Stimulated activated naive CD8-positive, alpha-beta T cell treated with anti-CD3 and anti-CD28 coated beads, Interleukin-15, amount 100 ng/mL, for 72 hours (primary cell): ENCODE results near the gene TTYH3.
"Not testable (repeated sequence)": the region's sequence is repeated elsewhere in the genome, so short reads cannot be mapped to it uniquely, and the experiment has no call there.

ENCODE experiments used
- ATAC-seq: fragments of 150-1000 bp; cut with Tn5 transposase; 2 replicates; pipeline ENCODE4 v1.10.0; 2021; ENCODE audit warnings: mild to moderate bottlenecking, moderate library complexity
- DNase-seq, 2 donors: peaks; one replicate each; pipeline ENCODE4 v3.0.0; 2021 to 2022
- H3K27ac Mint-ChIP-seq, 2 donors: one replicate each; pipeline ENCODE4 v1.8.0; 2022; ENCODE audit warnings: mild to moderate bottlenecking in 2 of 2, mixed read lengths in 2 of 2, moderate library complexity in 2 of 2
- H3K27me3 Mint-ChIP-seq: one replicate; pipeline ENCODE4 v1.8.0; 2022; ENCODE audit warnings: mixed read lengths
- H3K4me1 Mint-ChIP-seq: one replicate; pipeline ENCODE4 v1.8.0; 2022; ENCODE audit warnings: mild to moderate bottlenecking, mixed read lengths
- H3K4me3 Mint-ChIP-seq, 2 donors: one replicate each; pipeline ENCODE4 v1.8.0; 2022; ENCODE audit warnings: mild to moderate bottlenecking in 2 of 2, mixed read lengths in 2 of 2, moderate library complexity in 1 of 2
- H3K9me3 Mint-ChIP-seq, 2 donors: one replicate each; pipeline ENCODE4 v1.8.0; 2022; ENCODE audit warnings: mixed read lengths in 2 of 2

TTYH3 gene

DNA sequence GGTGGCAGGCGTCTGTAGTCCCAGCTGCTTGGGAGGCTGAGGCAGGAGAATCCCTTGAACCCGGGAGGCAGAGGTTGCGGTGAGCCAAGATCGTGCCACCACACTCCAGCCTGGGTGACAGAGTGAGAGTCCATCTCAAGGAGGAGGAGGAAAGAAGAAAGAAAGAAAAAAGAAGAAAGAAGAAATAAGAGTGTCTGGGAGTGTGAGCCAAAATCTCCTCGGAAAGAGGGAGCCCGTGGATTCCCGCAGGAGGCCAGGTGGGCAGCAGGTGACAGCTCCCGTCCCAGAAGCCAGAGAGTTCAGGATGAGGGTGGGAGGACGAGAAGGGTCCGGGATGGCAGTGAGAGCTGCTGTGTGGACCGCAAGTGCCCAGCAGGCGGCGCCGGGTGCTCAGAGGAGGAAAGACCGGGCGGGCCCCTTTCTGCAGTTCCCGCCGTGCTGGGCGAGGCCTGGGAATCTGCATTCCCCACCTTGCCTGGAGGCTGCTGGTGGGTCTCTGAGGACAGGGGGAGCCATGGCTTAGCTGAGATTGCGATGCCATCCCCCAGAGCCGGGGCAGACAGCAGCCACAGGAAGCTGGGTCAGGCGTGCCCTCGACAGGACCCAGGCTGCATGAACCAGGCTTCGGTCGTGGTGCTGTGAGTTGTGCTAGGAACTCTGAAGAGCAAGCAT, 39.1 kb downstream of the TTYH3 start:
- Mint-ChIP-seq H3K4me1 (peaks cover 10% of the 10 kb centered on the region), H3K27ac (peak overlapping the region in 1 of 2 donors; percentile 50), H3K27me3 (peaks cover 63% of the 10 kb centered on the region), H3K9me3 (peaks cover 0 to 6% of the 10 kb centered on the region in 2 donors), H3K4me3 (peak overlapping the region in 1 of 2 donors; percentile 3)
- peak; percentile 83 for ATAC-seq
- DNase-seq, result peak; percentile 61 to 67

DNA sequence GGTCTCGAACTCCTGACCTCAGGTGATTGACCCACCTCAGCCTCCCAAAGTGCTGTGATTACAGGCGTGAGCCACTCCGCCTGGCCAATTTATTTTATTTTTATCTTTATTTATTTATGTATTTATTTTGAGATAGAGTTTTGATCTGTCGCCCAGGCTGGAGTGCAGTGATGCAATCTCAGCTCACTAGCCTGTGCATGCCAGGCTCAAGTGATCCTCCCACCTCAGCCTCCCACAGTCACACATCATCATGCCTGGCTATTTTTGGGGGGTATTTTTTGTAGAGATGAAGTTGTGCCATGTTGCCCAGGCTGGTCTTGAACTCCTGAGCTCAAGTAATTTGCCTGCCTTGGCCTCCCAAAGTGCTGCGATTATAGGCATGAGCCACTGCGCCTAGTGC, 41.4 kb downstream of the TTYH3 start:
- H3K4me3 Mint-ChIP-seq, DNase-seq: not testable (repeated sequence)
- H3K27me3 Mint-ChIP-seq, result peaks cover 48% of the 10 kb centered on the region

DNA sequence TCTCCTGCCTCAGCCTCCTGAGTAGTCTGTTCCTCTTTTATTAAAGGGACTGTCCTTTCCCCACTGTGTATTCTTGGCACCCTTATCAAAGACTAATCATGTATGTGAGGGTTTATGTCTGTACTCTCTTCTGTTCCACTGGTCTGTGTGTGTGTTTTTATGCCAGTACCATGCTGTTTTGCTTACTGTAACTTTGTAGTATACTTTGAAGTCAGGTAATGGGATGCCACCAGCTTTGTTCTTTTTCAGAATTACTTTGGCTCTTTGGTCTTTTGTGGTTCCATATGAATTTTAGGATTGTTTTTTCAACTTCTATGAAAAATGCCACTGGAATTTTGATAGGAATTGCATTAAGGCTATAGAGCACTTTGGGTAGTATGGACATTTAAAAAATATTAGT, 42.1 kb downstream of the TTYH3 start:
- peaks cover 0 to 6% of the 10 kb centered on the region in 2 donors for H3K9me3 Mint-ChIP-seq
- H3K27me3 Mint-ChIP-seq, result peaks cover 43% of the 10 kb centered on the region
- H3K27ac Mint-ChIP-seq, result no peak overlapping the region
- no peak overlapping the region for H3K4me3 Mint-ChIP-seq
- DNase-seq, result no peak
- H3K4me1 Mint-ChIP-seq, result peaks cover 10% of the 10 kb centered on the region
- ATAC-seq, result no peak

More for the DNA sequence above, 41.4 kb downstream of the TTYH3 start:
- not testable (repeated sequence) for H3K4me1 Mint-ChIP-seq, H3K9me3 Mint-ChIP-seq, ATAC-seq, H3K27ac Mint-ChIP-seq

DNA sequence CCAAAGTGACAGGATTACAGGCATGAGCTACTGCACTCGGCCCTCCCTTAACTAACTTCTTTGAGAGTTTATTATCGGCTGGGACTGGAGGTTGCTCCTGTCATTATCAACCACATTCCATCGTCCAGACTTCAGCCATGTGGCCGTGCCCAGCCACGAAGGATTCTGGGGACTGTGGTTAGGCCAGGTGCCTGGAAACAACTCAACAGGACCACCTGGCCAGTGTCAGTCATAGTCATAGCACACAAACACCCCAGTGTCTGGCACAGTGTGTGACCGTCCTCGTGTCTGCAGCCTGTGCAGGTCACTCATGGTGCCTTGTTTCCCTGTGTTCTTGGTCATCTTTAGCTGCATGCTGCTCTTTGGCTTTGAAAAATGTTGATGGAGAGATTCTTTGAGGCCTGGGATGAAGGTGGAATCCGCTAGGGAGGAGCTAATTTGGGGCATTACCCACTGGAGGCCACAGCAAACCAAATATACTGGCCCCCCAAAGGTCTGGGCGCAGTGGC, 43.5 kb downstream of the TTYH3 start:
- DNase-seq, result no peak
- no peak overlapping the region for H3K27ac Mint-ChIP-seq
- ATAC-seq, result no peak
- peaks cover 43% of the 10 kb centered on the region for H3K27me3 Mint-ChIP-seq
- peaks cover 10% of the 10 kb centered on the region for H3K4me1 Mint-ChIP-seq
- peaks cover 0 to 6% of the 10 kb centered on the region in 2 donors for H3K9me3 Mint-ChIP-seq
- H3K4me3 Mint-ChIP-seq, result no peak overlapping the region

DNA sequence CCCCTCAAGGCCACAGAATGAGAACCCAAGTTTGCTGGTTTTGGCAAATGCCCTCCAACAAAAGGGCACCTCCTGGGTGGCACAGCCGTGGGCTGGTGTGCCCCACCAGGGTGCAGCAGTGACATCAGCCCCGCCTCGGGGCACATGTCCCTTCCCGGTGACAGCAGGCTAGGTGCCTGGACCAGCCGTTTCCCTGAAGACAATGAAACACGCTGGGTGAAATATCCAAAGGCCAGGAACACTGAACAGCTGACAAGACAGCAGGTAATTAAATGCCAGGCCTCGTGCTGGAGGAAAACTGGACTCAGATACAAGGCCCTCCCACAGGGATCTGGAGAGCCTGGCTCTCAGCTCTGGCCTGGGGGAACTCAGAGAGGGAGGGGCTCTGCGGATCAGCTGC, 44.8 kb downstream of the TTYH3 start:
- H3K4me1 Mint-ChIP-seq, H3K4me3 Mint-ChIP-seq, DNase-seq, H3K27ac Mint-ChIP-seq, H3K9me3 Mint-ChIP-seq, ATAC-seq: not testable (repeated sequence)
- H3K27me3 Mint-ChIP-seq, result peaks cover 36% of the 10 kb centered on the region

DNA sequence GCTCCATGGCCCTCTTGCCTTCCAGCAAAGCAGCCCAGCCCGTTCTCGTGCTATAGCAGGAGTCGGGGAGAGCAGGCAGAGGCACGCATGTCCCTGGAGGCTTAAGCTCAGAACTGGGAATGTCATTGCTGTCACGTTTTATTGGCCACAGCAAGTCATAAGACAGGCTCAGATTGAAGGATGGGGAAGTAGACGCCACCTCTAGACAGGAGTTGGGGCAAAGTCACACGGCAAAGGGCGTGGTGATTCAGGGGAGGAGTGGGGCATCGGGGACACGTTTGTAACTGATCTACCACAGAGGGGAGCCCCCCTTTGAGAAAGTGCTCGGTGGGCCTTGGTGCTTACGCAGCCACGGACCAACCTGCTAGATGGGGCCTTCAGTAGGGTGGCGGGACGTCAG, 46.7 kb downstream of the TTYH3 start:
- not testable (repeated sequence) for ATAC-seq, H3K27ac Mint-ChIP-seq, H3K4me3 Mint-ChIP-seq, H3K9me3 Mint-ChIP-seq, DNase-seq, H3K4me1 Mint-ChIP-seq
- H3K27me3 Mint-ChIP-seq, result peaks cover 52% of the 10 kb centered on the region

DNA sequence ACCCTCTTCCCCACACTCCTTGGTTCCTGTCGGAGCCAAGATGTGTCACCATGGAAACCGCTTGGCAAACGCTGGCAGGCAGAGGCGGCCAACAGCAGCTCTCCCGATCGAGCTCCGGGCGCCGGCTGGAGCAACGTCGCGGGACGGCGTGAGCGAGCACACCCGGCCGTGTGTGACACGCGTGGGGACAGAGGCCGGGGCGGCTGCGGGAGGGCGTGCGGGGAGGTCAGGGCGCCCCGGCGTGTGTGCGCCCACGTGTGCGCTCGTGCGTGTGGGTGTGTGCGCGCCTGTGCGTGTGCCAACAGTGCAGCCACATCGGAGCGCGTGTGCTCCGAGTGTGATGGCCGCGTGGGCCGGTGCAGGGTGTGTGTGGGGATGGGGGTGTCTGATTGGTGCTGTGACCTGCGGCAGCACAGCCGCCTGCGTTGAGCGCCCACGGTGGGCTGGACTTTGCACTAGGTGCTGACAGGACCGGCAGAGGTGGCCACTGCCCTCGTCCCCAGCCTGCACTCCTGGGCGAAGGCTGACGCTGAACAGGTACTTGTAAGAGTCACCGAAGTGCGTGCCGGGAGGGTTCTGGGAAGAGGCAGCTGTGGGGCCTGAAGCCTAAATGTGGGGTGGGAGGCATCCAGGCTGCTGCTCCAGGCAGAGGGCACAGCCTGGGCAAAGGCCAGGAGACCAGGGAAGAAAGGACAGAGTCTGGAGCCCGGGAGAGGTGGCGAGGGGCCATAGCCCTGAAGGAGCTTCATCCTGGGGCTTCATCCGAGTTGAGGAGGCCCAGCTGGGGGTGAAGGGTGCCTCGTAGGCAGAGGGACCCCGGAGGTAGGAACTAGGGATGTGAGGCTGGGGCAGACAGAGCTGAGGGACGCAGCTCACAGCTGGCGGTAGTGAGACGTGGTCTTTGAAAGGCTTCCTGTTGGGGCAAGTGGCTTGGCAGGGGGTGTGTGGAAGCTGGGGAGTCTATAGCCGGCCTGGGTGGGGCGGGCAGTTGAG, 47.6 kb downstream of the TTYH3 start:
- ATAC-seq, result peak; percentile 55
- DNase-seq, H3K9me3 Mint-ChIP-seq, H3K4me3 Mint-ChIP-seq, H3K4me1 Mint-ChIP-seq, H3K27ac Mint-ChIP-seq: not testable (repeated sequence)
- peaks cover 48% of the 10 kb centered on the region for H3K27me3 Mint-ChIP-seq

DNA sequence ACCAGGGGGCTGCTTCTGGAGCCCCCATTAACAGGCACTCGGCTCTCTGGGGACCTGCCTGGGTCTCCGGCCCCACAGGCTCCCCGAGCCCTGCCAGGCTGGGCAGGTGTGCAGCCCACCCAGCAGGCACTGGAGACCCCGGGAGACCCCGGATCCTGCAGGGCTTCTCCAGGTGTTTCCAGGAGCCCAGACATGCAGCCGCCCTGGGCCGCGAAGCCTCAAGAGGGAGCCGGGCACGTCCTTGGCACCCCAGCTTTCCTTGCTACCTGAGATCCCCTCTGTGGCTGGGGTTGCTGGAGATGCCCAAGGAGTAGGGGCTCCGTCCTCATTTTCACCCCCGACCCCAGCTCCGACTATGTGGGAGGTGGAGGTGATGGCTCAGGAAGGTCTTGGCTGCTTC, 48.5 kb downstream of the TTYH3 start:
- ATAC-seq (no peak), DNase-seq (no peak)
- Mint-ChIP-seq H3K4me3 (no peak overlapping the region), H3K27me3 (peaks cover 48% of the 10 kb centered on the region), H3K4me1 (no peaks in the 10 kb centered on the region), H3K27ac (no peak overlapping the region), H3K9me3 (no peaks in the 10 kb centered on the region)

DNA sequence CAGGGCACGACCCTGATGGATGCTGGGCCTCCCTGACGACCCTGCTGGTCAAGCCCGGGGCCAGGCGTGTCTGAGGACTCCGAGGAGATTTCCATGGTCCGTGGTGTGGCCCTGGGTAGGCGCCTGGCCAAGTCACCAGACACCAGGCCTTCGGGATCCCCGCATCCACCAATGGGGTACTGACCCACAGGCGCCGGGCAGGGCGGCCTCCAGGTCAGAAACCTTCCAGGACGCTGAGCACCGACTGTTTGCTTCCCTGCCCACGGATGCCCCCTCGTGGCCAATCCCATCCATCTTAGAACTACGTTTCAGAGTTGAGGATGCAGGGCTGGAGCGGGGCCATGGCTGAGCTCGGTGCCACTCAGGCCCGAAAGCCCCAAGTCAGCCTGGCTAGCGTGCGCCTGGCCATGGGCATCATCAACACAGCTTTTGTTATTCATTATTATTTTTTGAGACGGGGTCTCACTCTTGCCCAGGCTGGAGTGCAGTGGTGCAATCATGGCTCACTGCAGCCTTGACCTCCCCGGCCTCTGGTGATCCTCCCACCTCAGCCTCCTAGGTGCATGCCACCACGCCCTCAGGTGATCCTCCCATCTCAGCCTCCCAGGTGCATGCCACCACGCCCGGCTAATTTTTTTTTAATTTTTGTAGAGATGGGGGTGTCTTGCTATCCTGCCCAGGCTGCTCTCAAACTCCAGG, 49.2 kb downstream of the TTYH3 start:
- peaks cover 52% of the 10 kb centered on the region for H3K27me3 Mint-ChIP-seq
- H3K27ac Mint-ChIP-seq, result no peak overlapping the region
- ATAC-seq (peak; percentile 53), DNase-seq (peak in 1 of 2 donors; percentile 47)
- H3K9me3 Mint-ChIP-seq, result no peaks in the 10 kb centered on the region
- no peaks in the 10 kb centered on the region for H3K4me1 Mint-ChIP-seq
- no peak overlapping the region for H3K4me3 Mint-ChIP-seq

DNA sequence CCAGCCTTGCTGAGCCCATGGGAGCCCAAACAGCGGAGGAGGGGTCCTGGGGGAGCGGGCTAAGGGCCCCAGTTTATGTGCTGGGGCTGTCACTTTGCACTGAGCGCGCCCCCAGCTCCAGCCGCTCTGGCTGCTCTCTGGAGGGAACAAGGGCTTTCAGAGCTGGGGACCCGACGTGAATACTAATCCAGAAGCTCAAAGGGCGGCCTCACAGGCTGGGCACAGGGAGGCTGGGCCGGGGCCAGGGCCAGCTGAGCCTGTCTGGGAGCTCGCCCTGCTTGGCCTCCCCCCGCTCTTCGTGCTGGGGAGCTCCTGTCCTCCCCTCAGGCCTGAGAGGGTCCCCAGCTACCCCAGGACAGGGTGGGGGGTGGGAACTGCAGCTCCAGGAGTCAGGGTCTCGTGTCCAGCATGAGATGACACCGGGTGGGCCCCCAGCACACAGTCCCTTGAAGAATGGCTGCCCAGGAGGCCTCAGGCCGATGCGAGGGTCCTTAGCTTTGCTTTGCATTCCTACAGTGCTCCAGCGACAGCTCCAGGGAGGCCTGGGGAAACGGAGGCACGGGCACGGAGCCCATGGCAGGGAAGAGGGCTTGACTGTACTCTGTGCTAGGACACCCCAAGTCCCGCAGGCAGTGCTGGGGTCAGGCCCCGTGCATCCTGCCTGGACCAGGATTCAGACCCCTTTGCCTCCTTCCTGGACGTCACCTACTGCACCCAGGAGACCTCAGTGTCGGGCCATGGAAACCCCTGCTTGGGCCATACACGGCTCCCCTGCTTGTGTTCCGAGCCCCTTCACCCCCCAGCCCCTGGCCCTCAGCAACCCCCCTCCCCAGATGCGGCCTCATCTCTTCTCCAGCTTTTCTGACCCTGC, 50.4 kb downstream of the TTYH3 start:
- no peak overlapping the region for H3K4me3 Mint-ChIP-seq
- ATAC-seq (no peak), DNase-seq (no peak)
- H3K9me3 Mint-ChIP-seq, result no peaks in the 10 kb centered on the region
- H3K27ac Mint-ChIP-seq, result no peak overlapping the region
- H3K4me1 Mint-ChIP-seq, result no peaks in the 10 kb centered on the region
- H3K27me3 Mint-ChIP-seq, result peaks cover 61% of the 10 kb centered on the region

DNA sequence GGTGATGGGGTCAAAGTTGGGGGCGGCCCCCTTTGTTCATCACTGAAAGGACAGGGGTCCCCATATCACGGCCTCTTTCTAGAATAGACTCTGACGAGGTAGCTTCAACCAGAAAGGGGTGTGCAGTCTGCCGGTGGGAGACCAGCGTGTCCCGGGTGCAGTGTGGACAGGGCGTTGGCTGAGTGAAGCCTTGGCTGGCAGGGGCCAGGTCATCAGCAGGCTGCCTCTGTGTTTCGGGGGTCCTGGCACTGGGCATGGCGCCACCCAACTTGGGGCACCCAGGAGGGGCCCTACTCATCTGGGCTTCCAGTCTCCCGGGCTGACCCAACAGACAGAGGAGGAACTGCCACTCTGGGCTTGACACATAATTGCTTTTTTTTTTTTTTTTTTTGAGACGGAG, 52.7 kb downstream of the TTYH3 start:
- H3K27ac Mint-ChIP-seq, result no peak overlapping the region
- no peaks in the 10 kb centered on the region for H3K9me3 Mint-ChIP-seq
- ATAC-seq (no peak), DNase-seq (no peak)
- no peak overlapping the region for H3K4me3 Mint-ChIP-seq
- peaks cover 12% of the 10 kb centered on the region for H3K4me1 Mint-ChIP-seq
- H3K27me3 Mint-ChIP-seq, result peaks cover 77% of the 10 kb centered on the region

DNA sequence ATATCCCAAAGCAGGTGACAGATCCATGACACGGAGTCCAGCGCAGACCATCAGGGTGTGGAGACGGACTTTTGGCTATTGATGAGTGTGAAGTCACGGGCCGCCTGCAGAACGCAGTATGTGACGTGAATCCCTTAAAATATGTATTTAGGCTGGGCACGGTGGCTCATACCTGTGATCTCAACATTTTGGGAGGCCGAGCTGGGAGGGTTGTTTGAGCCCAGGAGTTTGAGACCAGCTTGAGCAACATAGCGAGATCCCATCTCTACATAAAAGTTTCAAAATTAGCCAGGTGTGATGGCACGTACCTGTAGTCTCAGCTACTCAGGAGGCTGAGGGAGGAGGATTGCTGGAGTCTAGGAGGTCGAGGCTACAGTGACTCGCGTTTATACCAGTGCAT, 54.3 kb downstream of the TTYH3 start:
- H3K27me3 Mint-ChIP-seq, result peaks cover 85% of the 10 kb centered on the region
- peaks cover 27% of the 10 kb centered on the region for H3K4me1 Mint-ChIP-seq
- no peak overlapping the region for H3K27ac Mint-ChIP-seq
- DNase-seq (no peak), ATAC-seq (no peak)
- H3K9me3 Mint-ChIP-seq, result no peaks in the 10 kb centered on the region
- H3K4me3 Mint-ChIP-seq, result no peak overlapping the region

DNA sequence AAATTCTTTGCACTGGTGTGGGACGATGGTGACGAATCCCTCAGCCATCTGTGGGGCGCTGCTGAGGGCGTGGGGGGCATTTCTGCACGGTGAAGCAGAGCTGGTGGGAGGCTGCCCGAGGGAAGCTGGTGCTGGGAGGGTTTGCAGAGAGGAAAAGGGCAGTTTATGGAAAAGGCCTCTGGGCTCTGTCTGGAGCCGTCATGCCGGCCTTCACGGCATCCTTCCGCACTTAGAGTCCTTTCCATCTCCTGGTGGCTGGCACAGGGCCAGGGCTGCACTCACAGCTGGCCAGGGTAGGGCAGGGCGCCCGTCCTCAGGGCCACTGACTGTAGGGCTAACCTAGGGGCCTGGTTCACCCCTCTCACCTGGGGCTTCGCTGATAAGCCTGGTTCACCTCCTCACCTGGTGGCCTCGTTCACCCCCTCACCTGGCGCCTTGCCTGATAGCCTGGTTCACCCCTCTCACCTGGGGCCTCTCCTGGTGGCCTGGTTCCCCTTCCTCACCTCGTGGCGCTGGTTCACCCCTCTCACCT, 55.6 kb downstream of the TTYH3 start:
- peaks cover 29% of the 10 kb centered on the region for H3K4me1 Mint-ChIP-seq
- H3K9me3 Mint-ChIP-seq, result no peaks in the 10 kb centered on the region
- no peak overlapping the region for H3K27ac Mint-ChIP-seq
- H3K27me3 Mint-ChIP-seq, result peaks cover 84% of the 10 kb centered on the region
- no peak for ATAC-seq
- no peak for DNase-seq
- no peak overlapping the region for H3K4me3 Mint-ChIP-seq

DNA sequence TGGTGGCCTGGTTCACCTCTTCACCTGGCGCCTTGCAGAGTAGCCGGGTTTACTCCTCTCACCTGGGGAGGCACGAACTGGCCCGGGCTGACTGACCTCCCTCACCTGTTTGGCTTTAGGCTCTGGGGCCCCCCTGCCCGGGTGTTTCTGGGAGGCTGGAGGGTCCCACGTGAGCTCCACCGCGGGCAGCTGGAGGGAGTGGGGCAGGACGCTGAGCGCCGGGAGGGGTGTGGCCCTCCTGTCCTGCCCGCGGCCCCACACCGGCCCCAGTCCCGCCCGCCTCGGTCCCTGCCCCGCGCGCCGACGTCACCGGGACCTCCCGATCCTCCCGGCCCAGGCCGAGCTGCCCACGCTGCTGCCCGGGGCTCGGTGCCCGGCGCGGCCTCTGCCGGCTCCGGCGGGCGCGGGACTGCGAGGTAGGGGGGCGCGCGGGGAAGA, 56.1 kb downstream of the TTYH3 start, which contains the start of gene AMZ1:
TSS of gene AMZ1 (plus strand) at position 322 of the 438 bp plus-strand sequence. CDS start 12,250 bp downstream, outside the sequence.
- H3K4me1 Mint-ChIP-seq, result peaks cover 29% of the 10 kb centered on the region
- no peaks in the 10 kb centered on the region for H3K9me3 Mint-ChIP-seq

More for the DNA sequence above, 56.1 kb downstream of the TTYH3 start, which contains the start of gene AMZ1:
- Mint-ChIP-seq H3K27me3 (peaks cover 84% of the 10 kb centered on the region), H3K4me3 (peak within 1 kb of the TSS; percentile 74 to 85), H3K27ac (no peak within 1 kb of the TSS)
- DNase-seq, result no peak
- ATAC-seq, result peak; percentile 16
